ENCODE measurements around the gene DSP.

DSP gene

GRCh38 chr6:7591770-7592169, 50.3 kb downstream of the DSP start:
- no peak for DNase-seq (ENCODE audit: low spot score)

GRCh38 chr6:7593229-7593628, 51.8 kb downstream of the DSP start:
- DNase-seq (ENCODE audit: low spot score): no peak

DNA sequence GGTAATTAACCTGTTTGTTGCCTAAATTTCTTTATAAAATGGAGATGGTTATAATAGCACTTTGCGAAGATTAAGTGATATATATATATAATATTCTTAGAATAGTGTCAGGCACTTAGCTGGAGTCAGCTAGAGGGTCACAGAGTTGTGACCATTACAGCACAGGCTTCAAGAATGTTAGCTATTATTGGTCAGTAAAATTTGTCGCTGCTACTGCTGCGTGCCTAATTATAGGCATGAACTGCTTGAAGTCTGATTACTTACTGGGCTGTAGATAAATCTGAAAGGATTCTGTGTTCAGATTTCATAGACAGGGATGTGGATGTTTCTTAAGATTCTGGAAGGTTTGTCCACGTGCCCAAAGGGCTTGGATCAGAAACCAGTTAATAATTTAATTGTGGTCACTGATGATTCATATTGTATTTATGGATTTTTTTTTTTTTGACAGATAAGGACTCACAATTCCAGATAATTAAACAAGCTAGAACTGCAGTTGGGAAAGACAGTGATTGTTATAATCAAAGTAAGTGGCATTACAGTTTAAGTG, 53.2 kb downstream of the DSP start:
- DNase-seq (ENCODE audit: low spot score): no peak

DNA sequence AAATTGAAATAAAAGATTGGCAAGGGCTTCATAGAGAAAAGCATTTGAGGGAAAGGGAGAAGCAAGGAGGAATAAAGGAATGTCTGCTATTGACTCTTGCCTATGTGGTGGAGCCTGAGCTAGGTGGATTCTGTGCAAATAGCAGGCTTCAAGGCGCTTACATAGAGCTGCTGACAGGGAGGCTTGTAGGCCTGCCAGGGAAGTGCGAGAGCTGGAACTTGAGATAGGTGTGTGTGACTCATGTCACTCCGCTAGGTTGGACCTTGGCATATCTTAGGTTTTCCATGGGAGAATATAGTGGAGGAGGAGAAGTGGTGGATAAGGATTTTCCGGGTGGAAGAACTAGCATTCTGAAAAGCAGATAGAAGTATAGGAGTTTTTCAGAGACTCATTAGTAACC, 62.5 kb downstream of the DSP start:
- no peak for DNase-seq (ENCODE audit: low spot score)

- no peak for DNase-seq (ENCODE audit: low spot score)
Observed at GRCh38 chr6:7604506-7604905, 63.0 kb downstream of the DSP start.

GRCh38 chr6:7615611-7616383, 74.3 kb downstream of the DSP start:
- peak; percentile 71 for DNase-seq (ENCODE audit: low spot score)

GRCh38 chr6:7617801-7618764, 76.6 kb downstream of the DSP start:
- DNase-seq (ENCODE audit: low spot score): peak; percentile 80

- DNase-seq (ENCODE audit: low spot score): peak; percentile 20
Observed at GRCh38 chr6:7621761-7622160, 80.3 kb downstream of the DSP start.

DNA sequence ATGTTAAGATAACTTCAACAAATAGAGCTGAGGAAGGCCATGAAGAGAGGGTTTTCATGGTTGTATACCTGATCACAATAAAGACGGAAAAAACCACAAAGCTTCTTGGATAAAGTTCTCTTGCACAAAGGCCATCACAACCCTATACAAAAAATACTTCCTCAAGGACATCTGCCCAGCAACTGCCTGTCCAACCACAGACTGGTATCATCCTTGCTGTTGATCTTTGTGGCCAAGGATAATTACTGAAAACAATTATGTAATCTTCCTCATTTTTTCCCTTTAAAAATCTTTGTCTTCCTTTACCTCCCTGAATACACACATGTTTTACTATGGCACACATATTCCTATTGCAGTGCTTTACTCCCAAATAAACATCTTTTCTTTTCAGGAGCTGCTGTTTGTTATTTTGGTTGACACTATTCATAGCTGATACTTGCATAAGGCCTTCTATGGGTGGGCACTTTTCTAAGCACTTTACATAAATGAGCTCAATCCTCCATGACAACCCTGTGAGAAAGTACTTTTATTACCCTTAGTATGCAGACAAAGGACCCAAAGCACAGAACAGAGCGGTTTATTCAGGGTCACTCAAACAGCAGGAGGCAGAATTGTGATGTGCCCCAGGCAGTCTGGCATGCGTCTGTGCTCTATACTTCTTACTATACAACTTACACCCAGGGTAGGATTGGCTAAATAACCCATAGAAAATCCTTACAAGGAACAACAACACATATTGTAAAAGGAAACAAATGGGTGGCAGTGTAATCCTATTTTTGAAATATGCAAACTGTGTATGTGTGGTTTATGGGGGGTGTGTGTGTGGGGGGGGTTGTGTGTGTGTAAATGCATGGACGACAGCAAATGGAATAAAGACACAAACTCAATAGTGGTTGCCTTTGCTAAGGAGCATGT, 83.6 kb downstream of the DSP start:
- DNase-seq (ENCODE audit: low spot score): no peak

DNA sequence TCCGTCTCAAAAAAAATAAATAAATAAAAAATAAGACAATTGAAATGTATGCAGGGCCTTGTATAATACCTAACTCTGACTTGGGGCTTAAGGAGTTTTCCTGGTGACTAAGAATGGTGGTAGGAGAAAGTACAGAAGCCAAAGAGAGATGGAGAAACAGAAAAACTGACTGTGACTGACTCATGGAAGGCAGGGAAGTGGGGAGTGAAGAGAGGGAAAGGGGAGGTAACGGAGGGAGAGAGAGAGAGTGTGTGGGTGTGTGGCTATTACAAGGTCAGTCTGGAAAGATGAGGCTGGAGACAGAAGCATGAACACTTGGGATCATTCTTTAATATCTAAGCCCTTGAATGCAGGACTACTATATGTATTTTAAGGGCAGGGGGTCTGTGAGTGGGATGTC, 87.0 kb downstream of the DSP start:
- DNase-seq (ENCODE audit: low spot score): peak; percentile 68

- peak; percentile 27 for DNase-seq (ENCODE audit: low spot score)
Observed at GRCh38 chr6:7628909-7629308, 87.4 kb downstream of the DSP start.

- DNase-seq (ENCODE audit: low spot score): peak; percentile 44
Observed at GRCh38 chr6:7629321-7629720, 87.8 kb downstream of the DSP start.

DNA sequence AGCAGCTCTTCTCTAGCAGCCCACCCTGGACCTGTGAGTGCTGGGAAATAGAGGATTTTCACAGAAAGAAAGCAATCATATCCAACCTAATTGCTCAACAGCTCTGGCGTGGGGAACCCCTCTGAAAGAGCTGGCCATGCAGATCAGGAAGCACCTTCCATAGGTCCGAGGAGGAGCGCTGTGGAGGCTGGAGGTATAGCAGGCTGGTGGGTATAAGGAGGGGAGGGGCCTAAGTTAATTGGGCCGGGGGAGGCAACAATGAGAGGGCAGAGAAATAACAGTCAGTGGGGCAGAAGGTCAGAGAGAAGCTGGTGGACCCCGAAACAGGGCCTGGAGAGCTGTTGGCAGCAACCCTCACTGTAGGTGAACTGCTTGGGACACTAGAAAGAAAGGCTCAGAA, 89.3 kb downstream of the DSP start:
- no peak for DNase-seq (ENCODE audit: low spot score)

DNA sequence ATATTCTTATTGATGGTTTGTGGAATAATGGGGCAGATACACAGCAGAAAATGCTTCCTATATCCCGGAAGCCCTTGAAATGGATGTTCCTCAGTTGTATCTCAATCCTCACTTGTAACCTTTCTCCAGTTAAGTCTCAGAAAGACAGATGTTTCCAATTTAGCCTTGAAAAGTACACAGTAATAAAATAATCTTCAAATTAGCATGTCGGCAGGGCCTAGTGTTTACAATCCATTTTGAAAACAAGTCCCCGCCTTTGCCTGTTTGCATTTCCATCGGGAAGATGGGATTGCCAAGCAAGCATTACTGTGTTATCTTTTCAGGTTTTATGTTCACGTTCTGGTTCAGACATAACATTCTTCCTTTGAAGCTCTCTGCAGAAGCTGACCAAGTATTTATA, 90.0 kb downstream of the DSP start:
- DNase-seq (ENCODE audit: low spot score): no peak

DNA sequence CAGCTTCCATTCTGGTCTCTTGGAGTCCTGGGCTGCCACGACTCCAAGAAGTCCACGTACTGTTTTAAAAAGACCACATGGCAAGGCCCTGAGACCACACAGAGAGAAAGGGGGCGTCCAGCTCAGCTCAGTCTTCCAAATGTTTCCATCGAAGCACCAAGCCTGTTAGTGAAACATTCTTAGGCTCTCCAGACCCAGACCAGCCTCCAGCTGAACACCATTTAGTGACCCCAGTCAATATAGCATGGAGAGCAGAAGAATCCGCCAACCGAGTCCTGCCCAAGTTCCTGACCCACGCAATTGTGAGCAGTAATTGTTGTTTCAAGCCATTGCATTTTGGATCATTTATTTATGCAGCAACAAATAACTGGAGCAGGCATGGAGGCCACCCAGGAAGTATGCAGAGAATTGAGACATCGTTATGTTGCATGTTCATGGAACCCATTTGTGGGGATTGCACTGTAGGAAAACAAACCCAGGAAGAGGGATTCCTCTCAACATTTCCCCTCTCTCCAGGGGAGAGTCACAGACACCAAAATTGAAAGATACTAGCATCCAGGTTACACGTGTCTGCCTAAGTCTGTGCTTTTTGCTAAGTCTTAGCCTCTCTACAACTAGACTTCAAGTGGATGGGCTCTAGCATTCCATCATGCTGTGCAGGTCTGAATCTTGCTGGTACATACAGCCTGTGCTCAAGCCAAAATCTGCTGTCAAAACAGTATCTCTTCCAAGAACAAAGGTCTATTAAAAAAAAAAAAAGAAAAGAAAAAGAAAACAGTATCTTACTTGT, 91.2 kb downstream of the DSP start:
- no peak for DNase-seq (ENCODE audit: low spot score)

DNA sequence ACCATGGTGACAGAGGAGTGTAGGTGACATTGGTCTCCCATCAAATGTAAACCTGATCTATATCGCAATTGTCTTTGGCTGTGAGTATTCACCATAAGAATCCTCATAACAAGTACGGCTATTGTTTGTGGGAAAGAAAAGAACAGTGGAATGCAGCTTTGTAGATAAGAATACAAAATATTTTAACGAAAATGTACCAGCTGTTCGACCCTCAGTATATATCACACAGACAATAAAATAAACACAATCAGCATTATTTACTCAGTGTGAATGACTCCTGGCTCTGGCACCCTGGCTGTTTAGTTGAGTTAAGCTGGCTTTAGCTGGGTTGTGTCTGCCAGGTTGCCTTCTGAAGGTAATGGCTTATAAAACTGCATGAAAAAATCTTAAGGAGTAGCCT, 91.9 kb downstream of the DSP start:
- no peak for DNase-seq (ENCODE audit: low spot score)

DNA sequence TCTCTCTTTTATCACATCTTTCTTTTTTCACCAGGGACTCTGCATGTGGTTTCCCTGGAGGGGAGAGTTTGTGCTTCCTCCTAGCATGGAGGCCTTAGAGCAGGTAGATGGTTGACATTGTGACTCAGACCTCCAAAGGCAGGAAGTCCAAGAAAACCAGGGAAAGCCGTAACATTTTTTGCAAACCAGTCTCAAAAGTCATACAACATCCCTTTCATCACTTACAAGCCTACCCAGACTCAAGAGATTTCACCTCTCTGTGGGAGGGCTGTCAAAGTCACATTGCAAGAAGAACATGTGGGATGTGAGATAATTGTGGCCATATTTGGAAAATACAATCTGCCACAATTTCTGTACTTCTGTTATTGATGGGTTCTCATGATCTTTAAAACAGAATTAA, 94.7 kb downstream of the DSP start:
- DNase-seq (ENCODE audit: low spot score): no peak
